ENCODE data around the gene ARHGEF9. TPM values are rescaled to one million over a fixed set of nuclear protein-coding genes. Genes with fewer than 3 reads are reported as not detected.

ARHGEF9 gene
- polyA plus RNA-seq, 1 of the 3 experiments (the other 2 are of a cell fraction): 6.4 TPM

DNA sequence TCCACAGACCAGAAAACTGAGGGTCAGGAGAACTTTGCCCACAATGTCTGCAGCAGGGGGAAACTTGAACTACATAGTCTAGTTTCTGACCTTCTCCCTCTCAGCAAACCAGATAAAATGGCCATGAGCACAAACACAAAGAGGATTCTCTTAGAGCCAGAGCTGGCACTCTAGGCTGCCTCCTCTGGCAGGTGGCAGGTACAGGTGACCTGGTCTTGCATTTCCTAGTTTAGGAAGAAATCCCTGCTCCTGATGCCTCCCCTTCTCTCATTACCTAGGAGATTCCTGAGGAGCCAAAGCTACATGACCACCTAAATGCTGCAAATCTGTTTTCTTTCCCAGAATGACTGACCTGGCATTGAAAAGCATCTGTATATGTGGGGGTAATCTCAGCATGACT lies 45.1 kb downstream of the ARHGEF9 start:
- Histone ChIP-seq H3K27ac (ENCODE audit: low read depth in 2 of 2, low read length in 1 of 2) (no peak overlapping the region), H3K9me2 (no peaks in the 10 kb centered on the region), H4K20me1 (ENCODE audit: insufficient read depth) (no peaks in the 10 kb centered on the region), H3K79me2 (ENCODE audit: insufficient read depth) (no peaks in the 10 kb centered on the region), H3K4me3 (ENCODE audit: low read depth in 2 of 2, low read length in 1 of 2) (no peak overlapping the region), H3K9ac (no peak overlapping the region), H2AFZ (ENCODE audit: low read depth) (no peak overlapping the region), H3K9me3 (no peaks in the 10 kb centered on the region), H3K4me1 (ENCODE audit: control insufficient read depth in 1 of 2, insufficient read depth in 2 of 2, low read depth in 1 of 2, low read length in 1 of 2) (peaks cover 0 to 3% of the 10 kb centered on the region in 2 experiments; a peak in 1 of 4 replicates), H3K27me3 (ENCODE audit: insufficient read depth) (no peaks in the 10 kb centered on the region), H3K36me3 (replicated peaks in 1 of 2; ENCODE audit: control insufficient read depth in 1 of 2, insufficient read depth in 2 of 2, low read length in 1 of 2) (no peaks in the 10 kb centered on the region), H3F3A (replicated peaks; ENCODE audit: insufficient read depth) (no peaks in the 10 kb centered on the region), H3K4me2 (no peak overlapping the region)
- ChIA-PET POLR2A (no interaction called here), CTCF (no interaction called here)
- no peak for DNase-seq
- no peak for TF ChIP-seq POLR2AphosphoS5 (IDR thresholded peaks at IDR 0.05; ENCODE audit: low read depth, low read length)
- TF ChIP-seq TCF12 (IDR thresholded peaks at IDR 0.05): no peak
- no peak for TF ChIP-seq EP300 (IDR thresholded peaks at IDR 0.05; ENCODE audit: borderline replicate concordance in 1 of 2, low read depth in 1 of 2, low read length in 1 of 2)
- no peak for TF ChIP-seq FOXJ3 (CRISPR knock-in tag; IDR thresholded peaks at IDR 0.05)
- no peak for TF ChIP-seq NFIC (IDR thresholded peaks at IDR 0.05; ENCODE audit: borderline replicate concordance)
- TF ChIP-seq SMC3 (IDR thresholded peaks at IDR 0.05; ENCODE audit: low read depth, low read length): no peak
- TF ChIP-seq TEAD4 (IDR thresholded peaks at IDR 0.05; ENCODE audit: borderline replicate concordance, insufficient read depth): no peak
- no peak for TF ChIP-seq GATA2 (CRISPR knock-in tag; IDR thresholded peaks at IDR 0.05)

DNA sequence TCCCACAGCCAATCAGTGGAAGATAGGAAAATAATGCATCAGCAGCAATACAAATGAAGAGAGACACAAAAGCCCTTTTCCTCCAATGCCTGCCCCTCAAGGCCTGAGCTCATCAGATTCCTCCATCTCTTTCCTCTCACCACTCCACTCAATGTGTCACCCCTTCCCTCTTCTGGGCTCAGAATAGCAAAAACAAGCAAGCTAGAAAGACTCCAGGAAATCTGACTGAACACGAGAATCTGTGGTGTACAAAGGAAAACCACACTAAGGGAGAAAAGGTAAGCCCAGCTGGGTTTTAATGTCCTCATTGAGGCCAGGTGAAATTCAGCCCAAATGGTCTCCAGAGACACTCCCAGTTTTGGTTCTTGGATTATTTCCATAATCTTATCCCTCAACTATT lies 46.3 kb downstream of the ARHGEF9 start:
- 57% methylated on average over 1 of the region's 1 CpG for WGBS (ENCODE audit: low lambda C conversion rate)
- Histone ChIP-seq H3K9ac (no peak overlapping the region), H3F3A (replicated peaks; ENCODE audit: insufficient read depth) (no peaks in the 10 kb centered on the region), H4K20me1 (ENCODE audit: insufficient read depth) (no peaks in the 10 kb centered on the region), H3K4me2 (no peak overlapping the region), H3K9me2 (no peaks in the 10 kb centered on the region), H3K9me3 (no peaks in the 10 kb centered on the region), H3K27ac (ENCODE audit: low read depth in 2 of 2, low read length in 1 of 2) (no peak overlapping the region), H3K36me3 (replicated peaks in 1 of 2; ENCODE audit: control insufficient read depth in 1 of 2, insufficient read depth in 2 of 2, low read length in 1 of 2) (no peaks in the 10 kb centered on the region), H2AFZ (ENCODE audit: low read depth) (no peak overlapping the region), H3K27me3 (ENCODE audit: insufficient read depth) (no peaks in the 10 kb centered on the region), H3K4me3 (ENCODE audit: low read depth in 2 of 2, low read length in 1 of 2) (no peak overlapping the region), H3K4me1 (ENCODE audit: control insufficient read depth in 1 of 2, insufficient read depth in 2 of 2, low read depth in 1 of 2, low read length in 1 of 2) (no peaks in the 10 kb centered on the region), H3K79me2 (ENCODE audit: insufficient read depth) (no peaks in the 10 kb centered on the region)
- DNase-seq: no peak
- TF ChIP-seq MXI1 (IDR thresholded peaks at IDR 0.05; ENCODE audit: low read depth, low read length): no peak
- TF ChIP-seq, protein P1, sequence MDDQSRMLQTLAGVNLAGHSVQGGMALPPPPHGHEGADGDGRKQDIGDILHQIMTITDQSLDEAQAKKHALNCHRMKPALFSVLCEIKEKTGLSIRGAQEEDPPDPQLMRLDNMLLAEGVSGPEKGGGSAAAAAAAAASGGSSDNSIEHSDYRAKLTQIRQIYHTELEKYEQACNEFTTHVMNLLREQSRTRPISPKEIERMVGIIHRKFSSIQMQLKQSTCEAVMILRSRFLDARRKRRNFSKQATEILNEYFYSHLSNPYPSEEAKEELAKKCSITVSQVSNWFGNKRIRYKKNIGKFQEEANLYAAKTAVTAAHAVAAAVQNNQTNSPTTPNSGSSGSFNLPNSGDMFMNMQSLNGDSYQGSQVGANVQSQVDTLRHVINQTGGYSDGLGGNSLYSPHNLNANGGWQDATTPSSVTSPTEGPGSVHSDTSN (IDR thresholded peaks at IDR 0.05): no peak
- no peak for TF ChIP-seq FOXM1 (IDR thresholded peaks at IDR 0.05; ENCODE audit: low read depth)
- no peak for TF ChIP-seq EZH2phosphoT487 (IDR thresholded peaks at IDR 0.05; ENCODE audit: borderline replicate concordance, low read depth)
- TF ChIP-seq RCOR1 (IDR thresholded peaks at IDR 0.05; ENCODE audit: low read length): no peak
- TF ChIP-seq TCF12 (IDR thresholded peaks at IDR 0.05): no peak
- no peak for TF ChIP-seq ELF1 (IDR thresholded peaks at IDR 0.05)
- TF ChIP-seq YY1 (IDR thresholded peaks at IDR 0.05; ENCODE audit: low read depth): no peak
- TF ChIP-seq TEAD4 (IDR thresholded peaks at IDR 0.05; ENCODE audit: borderline replicate concordance, insufficient read depth): no peak
- TF ChIP-seq, protein P2, sequence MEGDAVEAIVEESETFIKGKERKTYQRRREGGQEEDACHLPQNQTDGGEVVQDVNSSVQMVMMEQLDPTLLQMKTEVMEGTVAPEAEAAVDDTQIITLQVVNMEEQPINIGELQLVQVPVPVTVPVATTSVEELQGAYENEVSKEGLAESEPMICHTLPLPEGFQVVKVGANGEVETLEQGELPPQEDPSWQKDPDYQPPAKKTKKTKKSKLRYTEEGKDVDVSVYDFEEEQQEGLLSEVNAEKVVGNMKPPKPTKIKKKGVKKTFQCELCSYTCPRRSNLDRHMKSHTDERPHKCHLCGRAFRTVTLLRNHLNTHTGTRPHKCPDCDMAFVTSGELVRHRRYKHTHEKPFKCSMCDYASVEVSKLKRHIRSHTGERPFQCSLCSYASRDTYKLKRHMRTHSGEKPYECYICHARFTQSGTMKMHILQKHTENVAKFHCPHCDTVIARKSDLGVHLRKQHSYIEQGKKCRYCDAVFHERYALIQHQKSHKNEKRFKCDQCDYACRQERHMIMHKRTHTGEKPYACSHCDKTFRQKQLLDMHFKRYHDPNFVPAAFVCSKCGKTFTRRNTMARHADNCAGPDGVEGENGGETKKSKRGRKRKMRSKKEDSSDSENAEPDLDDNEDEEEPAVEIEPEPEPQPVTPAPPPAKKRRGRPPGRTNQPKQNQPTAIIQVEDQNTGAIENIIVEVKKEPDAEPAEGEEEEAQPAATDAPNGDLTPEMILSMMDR (IDR thresholded peaks at IDR 0.05): no peak
- TF ChIP-seq GATA2 (CRISPR knock-in tag; IDR thresholded peaks at IDR 0.05): no peak
- ChIA-PET POLR2A (no interaction called here), CTCF (no interaction called here)
